ENCODE measurements around the gene CCDC107.

The CCDC107 gene

DNA sequence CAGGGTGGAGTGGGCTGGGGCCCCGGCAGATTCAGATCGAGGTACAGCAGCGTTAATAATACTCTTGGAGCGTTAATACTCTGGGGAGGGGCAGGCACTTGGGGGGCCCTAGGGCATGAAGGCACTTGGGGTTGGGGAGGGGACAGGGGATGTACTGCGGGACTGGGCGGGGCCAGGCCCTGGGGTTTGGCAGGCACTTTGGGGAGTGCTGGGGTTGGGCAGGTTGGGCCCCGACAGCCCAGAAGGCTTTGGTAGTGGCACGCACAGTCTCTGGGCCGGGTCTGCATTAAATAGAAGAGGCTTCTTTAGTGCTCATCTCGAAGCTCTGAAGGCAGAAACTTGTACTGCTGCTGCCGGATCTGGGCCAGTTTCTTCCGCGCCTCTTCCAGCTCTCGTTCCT, 39.4 kb downstream of the CCDC107 start:
- H3K4me1 ChIP-seq (ENCODE audit: insufficient read depth, low read length, severe bottlenecking) = no peaks in the 10 kb centered on the region
- H3K4me3 ChIP-seq (ENCODE audit: low read depth, low read length, poor library complexity, severe bottlenecking) = no peak overlapping the region
- H4K20me1 ChIP-seq (ENCODE audit: insufficient read depth, low read length) = no peaks in the 10 kb centered on the region
- no peak overlapping the region for H3K4me2 ChIP-seq (ENCODE audit: low read length)
- no peak overlapping the region for H3K27ac ChIP-seq (ENCODE audit: low read depth, low read length, poor library complexity, severe bottlenecking)
- no peaks in the 10 kb centered on the region for H3K9me2 ChIP-seq (ENCODE audit: low read depth, low read length)
- no peak overlapping the region for H3K9ac ChIP-seq (ENCODE audit: low read length)
- H3K36me3 ChIP-seq (ENCODE audit: insufficient read depth, low read length) = peaks cover 68% of the 10 kb centered on the region
- H3K27me3 ChIP-seq (ENCODE audit: insufficient read depth, low read length) = no peaks in the 10 kb centered on the region
- no peak for TF ChIP-seq EZH2 (IDR thresholded peaks at IDR 0.05; ENCODE audit: borderline replicate concordance, low read length)
- TF ChIP-seq, protein P1, sequence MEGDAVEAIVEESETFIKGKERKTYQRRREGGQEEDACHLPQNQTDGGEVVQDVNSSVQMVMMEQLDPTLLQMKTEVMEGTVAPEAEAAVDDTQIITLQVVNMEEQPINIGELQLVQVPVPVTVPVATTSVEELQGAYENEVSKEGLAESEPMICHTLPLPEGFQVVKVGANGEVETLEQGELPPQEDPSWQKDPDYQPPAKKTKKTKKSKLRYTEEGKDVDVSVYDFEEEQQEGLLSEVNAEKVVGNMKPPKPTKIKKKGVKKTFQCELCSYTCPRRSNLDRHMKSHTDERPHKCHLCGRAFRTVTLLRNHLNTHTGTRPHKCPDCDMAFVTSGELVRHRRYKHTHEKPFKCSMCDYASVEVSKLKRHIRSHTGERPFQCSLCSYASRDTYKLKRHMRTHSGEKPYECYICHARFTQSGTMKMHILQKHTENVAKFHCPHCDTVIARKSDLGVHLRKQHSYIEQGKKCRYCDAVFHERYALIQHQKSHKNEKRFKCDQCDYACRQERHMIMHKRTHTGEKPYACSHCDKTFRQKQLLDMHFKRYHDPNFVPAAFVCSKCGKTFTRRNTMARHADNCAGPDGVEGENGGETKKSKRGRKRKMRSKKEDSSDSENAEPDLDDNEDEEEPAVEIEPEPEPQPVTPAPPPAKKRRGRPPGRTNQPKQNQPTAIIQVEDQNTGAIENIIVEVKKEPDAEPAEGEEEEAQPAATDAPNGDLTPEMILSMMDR (IDR thresholded peaks at IDR 0.05; ENCODE audit: low read length) = no peak
- H3K9me3 ChIP-seq (ENCODE audit: low read length) = no peaks in the 10 kb centered on the region
- H3F3A ChIP-seq (ENCODE audit: insufficient read depth, low read length) = 0 out of 2 replicates have a peak, but pooled peaks cover under 1% of the 10 kb centered on the region
- H2AFZ ChIP-seq (ENCODE audit: low read length) = no peak overlapping the region
- H3K79me2 ChIP-seq (ENCODE audit: insufficient read depth, low read length) = no peaks in the 10 kb centered on the region

DNA sequence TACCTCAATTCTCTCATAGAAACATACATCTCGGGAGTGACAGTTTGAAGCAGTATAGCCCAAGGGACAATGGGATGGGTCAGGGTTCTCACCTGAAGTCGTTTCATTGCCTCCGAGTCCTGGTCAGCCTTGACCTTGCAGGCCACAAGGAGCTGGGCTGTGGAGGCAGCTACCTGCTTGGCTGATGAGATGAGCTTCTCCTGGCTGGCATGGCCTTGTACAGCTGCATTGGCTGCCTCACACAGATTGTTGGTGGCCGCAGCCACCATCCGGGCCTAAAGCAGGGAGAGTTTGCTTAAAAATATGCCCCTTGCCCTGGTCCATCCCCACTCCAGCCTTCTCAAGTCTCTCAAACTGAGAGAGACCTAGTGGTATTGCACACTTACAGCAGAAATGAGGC, 40.1 kb downstream of the CCDC107 start:
- no peak overlapping the region for H3K9ac ChIP-seq (ENCODE audit: low read length)
- H3K4me3 ChIP-seq (ENCODE audit: low read depth, low read length, poor library complexity, severe bottlenecking) = no peak overlapping the region
- H3K4me2 ChIP-seq (ENCODE audit: low read length) = no peak overlapping the region
- no peaks in the 10 kb centered on the region for H3K27me3 ChIP-seq (ENCODE audit: insufficient read depth, low read length)
- H4K20me1 ChIP-seq (ENCODE audit: insufficient read depth, low read length) = no peaks in the 10 kb centered on the region
- H2AFZ ChIP-seq (ENCODE audit: low read length) = no peak overlapping the region
- H3K79me2 ChIP-seq (ENCODE audit: insufficient read depth, low read length) = no peaks in the 10 kb centered on the region
- no peaks in the 10 kb centered on the region for H3K9me2 ChIP-seq (ENCODE audit: low read depth, low read length)
- H3K36me3 ChIP-seq (ENCODE audit: insufficient read depth, low read length) = peaks cover 75% of the 10 kb centered on the region
- H3F3A ChIP-seq (ENCODE audit: insufficient read depth, low read length) = no peaks in the 10 kb centered on the region
- no peaks in the 10 kb centered on the region for H3K4me1 ChIP-seq (ENCODE audit: insufficient read depth, low read length, severe bottlenecking)
- H3K9me3 ChIP-seq (ENCODE audit: low read length) = no peaks in the 10 kb centered on the region
- TF ChIP-seq EZH2 (IDR thresholded peaks at IDR 0.05; ENCODE audit: borderline replicate concordance, low read length) = no peak
- TF ChIP-seq, protein P1 (IDR thresholded peaks at IDR 0.05; ENCODE audit: low read length) = no peak
- H3K27ac ChIP-seq (ENCODE audit: low read depth, low read length, poor library complexity, severe bottlenecking) = no peak overlapping the region

DNA sequence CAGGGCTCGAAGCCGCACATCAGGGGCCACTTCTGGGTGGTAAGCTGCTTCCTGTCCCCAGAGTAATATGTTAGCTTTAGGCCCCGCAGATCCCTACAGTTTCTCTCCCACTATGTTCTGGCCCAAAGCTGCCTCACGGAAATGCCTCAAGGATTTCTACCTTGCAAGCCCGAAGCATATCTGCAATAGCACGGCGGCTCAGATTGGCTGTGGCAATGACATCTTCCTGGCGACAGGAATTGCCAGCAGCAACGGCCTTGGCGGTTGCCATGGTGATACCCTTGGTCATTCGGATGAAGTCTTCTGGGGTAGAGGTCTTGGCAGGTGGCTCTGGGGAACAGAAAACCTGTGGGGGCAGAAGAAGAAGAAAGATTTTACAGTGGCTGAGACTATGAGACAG, 41.9 kb downstream of the CCDC107 start:
- Histone ChIP-seq H3K4me2 (ENCODE audit: low read length) (no peak overlapping the region), H3K4me1 (ENCODE audit: insufficient read depth, low read length, severe bottlenecking) (no peaks in the 10 kb centered on the region), H2AFZ (ENCODE audit: low read length) (no peak overlapping the region), H3K9ac (ENCODE audit: low read length) (no peak overlapping the region), H3K4me3 (ENCODE audit: low read depth, low read length, poor library complexity, severe bottlenecking) (no peak overlapping the region), H3K27me3 (ENCODE audit: insufficient read depth, low read length) (no peaks in the 10 kb centered on the region), H3K79me2 (ENCODE audit: insufficient read depth, low read length) (no peaks in the 10 kb centered on the region), H4K20me1 (ENCODE audit: insufficient read depth, low read length) (no peaks in the 10 kb centered on the region), H3K36me3 (ENCODE audit: insufficient read depth, low read length) (peaks cover 93% of the 10 kb centered on the region), H3K27ac (ENCODE audit: low read depth, low read length, poor library complexity, severe bottlenecking) (no peak overlapping the region), H3K9me2 (ENCODE audit: low read depth, low read length) (no peaks in the 10 kb centered on the region), H3K9me3 (ENCODE audit: low read length) (no peaks in the 10 kb centered on the region), H3F3A (ENCODE audit: insufficient read depth, low read length) (no peaks in the 10 kb centered on the region)
- TF ChIP-seq, protein P1 (IDR thresholded peaks at IDR 0.05; ENCODE audit: low read length) = no peak
- TF ChIP-seq EZH2 (IDR thresholded peaks at IDR 0.05; ENCODE audit: borderline replicate concordance, low read length) = no peak

Measured in OCI-LY1 (cell line).